DND-41 (cell line): ENCODE results near the gene ZMYM4.

Experiments
- ATAC-seq: fragments of 200-7000 bp; cut with Tn5 transposase; 3 replicates; pipeline ENCODE4 v1.9.1; 2021; ENCODE audit warnings: low read depth; ENCODE audit not compliant: insufficient read depth
- DNase-seq: peaks from one replicate; pipeline ENCODE4 v3.0.0-alpha.2; 2020
- H2AFZ ChIP-seq: 2 replicates; pipeline ENCODE4 v1.6.0; 2012; ENCODE audit warnings: low read depth, low read length
- H3K27ac ChIP-seq: 2 replicates; pipeline ENCODE4 v1.5.1; 2012; ENCODE audit warnings: low read length, inconsistent platforms
- H3K27me3 ChIP-seq: fragments of 200-600 bp; sonication (generic); 2 replicates; pipeline ENCODE4 v1.6.0; 2012; ENCODE audit warnings: low read length, mild to moderate bottlenecking, inconsistent platforms; ENCODE audit not compliant: insufficient read depth, poor library complexity
- H3K36me3 ChIP-seq: 2 replicates; pipeline ENCODE4 v1.5.1; 2012; ENCODE audit warnings: low read length, inconsistent platforms; ENCODE audit not compliant: insufficient read depth
- H3K4me1 ChIP-seq: 2 replicates; pipeline ENCODE4 v1.5.1; 2012; ENCODE audit warnings: mild to moderate bottlenecking, low read length; ENCODE audit not compliant: insufficient read depth
- H3K4me2 ChIP-seq: 2 replicates; pipeline ENCODE4 v1.6.0; 2012; ENCODE audit warnings: mild to moderate bottlenecking, moderate library complexity, low read length, inconsistent platforms; ENCODE audit not compliant: insufficient read depth
- H3K4me3 ChIP-seq, 2 experiments: fragments of 200-600 bp in 1 of 2; shearing (Covaris generic) in 1 of 2; 2 replicates each; pipeline ENCODE4 v1.5.1; 2012 to 2016; ENCODE audit warnings: inconsistent platforms in 2 of 2, low read length in 2 of 2, mild to moderate bottlenecking in 2 of 2, low read depth in 1 of 2, moderate library complexity in 1 of 2
- H3K79me2 ChIP-seq: 2 replicates; pipeline ENCODE4 v1.6.0; 2012; ENCODE audit warnings: low read length, inconsistent platforms; ENCODE audit not compliant: insufficient read depth
- H3K9ac ChIP-seq: 2 replicates; pipeline ENCODE4 v1.6.0; 2012; ENCODE audit warnings: low read depth, mild to moderate bottlenecking, inconsistent platforms, low read length, moderate library complexity
- H3K9me3 ChIP-seq: 2 replicates; pipeline ENCODE4 v1.5.1; 2012; ENCODE audit warnings: low read length, moderate library complexity, mild to moderate bottlenecking, inconsistent platforms; ENCODE audit not compliant: insufficient read depth, severe bottlenecking
- H4K20me1 ChIP-seq: 2 replicates; pipeline ENCODE4 v1.6.0; 2012; ENCODE audit warnings: low read length; ENCODE audit not compliant: insufficient read depth
- EZH2 ChIP-seq: IDR thresholded peaks from 3 replicates; pipeline ENCODE4 v1.6.1; 2012; ENCODE audit warnings: borderline replicate concordance, low read depth, mild to moderate bottlenecking, moderate library complexity, low read length, inconsistent platforms; ENCODE audit not compliant: severe bottlenecking
- TF ChIP-seq, protein P1 (sequence below): IDR thresholded peaks from 2 replicates; pipeline ENCODE4 v1.5.1; 2012; ENCODE audit warnings: borderline replicate concordance, low read length, moderate library complexity, mild to moderate bottlenecking; ENCODE audit not compliant: poor library complexity, severe bottlenecking; ENCODE audit errors: extremely low read depth

ZMYM4 gene

DNA sequence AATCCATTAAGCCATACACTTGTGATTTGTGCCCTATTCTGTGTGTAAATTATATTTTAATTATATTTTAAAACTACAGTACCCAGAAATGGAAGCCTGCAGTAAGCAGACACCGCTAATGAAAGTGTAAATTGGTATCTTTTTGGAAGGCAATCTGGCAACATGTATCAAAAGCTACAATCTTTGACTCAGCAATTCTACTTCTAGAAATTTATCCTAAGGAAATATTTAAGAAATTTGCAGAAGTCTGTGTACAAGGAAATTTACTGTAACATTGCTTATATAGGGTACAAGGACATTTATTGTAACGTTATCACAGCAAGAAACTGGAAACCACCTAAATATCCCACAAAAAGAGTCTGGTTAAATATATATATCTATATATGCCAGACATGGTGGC, 14.6 kb upstream of the ZMYM4 start:
- DNase-seq (no peak), ATAC-seq (no peak)
- Histone ChIP-seq H3K9ac (no peak overlapping the region), H3K36me3 (no peaks in the 10 kb centered on the region), H3K27me3 (no peaks in the 10 kb centered on the region), H3K4me1 (no peaks in the 10 kb centered on the region), H3K9me3 (no peaks in the 10 kb centered on the region), H2AFZ (no peak overlapping the region), H3K79me2 (no peaks in the 10 kb centered on the region), H3K4me2 (no peak overlapping the region), H4K20me1 (no peaks in the 10 kb centered on the region), H3K4me3 (no peak overlapping the region), H3K27ac (no peak overlapping the region)
- TF ChIP-seq, protein P1, sequence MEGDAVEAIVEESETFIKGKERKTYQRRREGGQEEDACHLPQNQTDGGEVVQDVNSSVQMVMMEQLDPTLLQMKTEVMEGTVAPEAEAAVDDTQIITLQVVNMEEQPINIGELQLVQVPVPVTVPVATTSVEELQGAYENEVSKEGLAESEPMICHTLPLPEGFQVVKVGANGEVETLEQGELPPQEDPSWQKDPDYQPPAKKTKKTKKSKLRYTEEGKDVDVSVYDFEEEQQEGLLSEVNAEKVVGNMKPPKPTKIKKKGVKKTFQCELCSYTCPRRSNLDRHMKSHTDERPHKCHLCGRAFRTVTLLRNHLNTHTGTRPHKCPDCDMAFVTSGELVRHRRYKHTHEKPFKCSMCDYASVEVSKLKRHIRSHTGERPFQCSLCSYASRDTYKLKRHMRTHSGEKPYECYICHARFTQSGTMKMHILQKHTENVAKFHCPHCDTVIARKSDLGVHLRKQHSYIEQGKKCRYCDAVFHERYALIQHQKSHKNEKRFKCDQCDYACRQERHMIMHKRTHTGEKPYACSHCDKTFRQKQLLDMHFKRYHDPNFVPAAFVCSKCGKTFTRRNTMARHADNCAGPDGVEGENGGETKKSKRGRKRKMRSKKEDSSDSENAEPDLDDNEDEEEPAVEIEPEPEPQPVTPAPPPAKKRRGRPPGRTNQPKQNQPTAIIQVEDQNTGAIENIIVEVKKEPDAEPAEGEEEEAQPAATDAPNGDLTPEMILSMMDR, result no peak
- no peak for TF ChIP-seq EZH2

DNA sequence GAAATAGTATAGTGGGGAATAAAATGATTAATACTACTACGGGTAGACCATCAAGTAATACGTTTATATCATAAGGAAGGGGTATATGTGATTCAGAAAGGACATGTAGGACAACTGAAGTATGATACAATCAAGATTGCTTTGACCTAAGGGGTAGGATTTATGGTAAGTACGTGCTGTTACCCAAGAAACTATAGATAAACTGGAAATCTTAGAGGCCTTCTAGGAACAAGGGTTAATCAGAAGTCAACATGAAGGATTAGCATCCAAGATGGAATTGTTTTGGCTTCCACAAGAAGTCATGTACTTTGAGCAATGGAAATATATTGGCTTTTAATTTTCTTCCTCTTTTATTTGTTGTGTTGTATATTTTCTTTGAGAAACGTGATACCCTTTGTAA, 13.2 kb upstream of the ZMYM4 start:
- Histone ChIP-seq H3K9ac (no peak overlapping the region), H2AFZ (no peak overlapping the region), H3K79me2 (no peaks in the 10 kb centered on the region), H3K4me2 (no peak overlapping the region), H3K36me3 (no peaks in the 10 kb centered on the region), H3K4me1 (no peaks in the 10 kb centered on the region), H4K20me1 (no peaks in the 10 kb centered on the region), H3K27ac (no peak overlapping the region), H3K4me3 (no peak overlapping the region), H3K27me3 (no peaks in the 10 kb centered on the region), H3K9me3 (no peaks in the 10 kb centered on the region)
- DNase-seq (no peak), ATAC-seq (no peak)
- no peak for TF ChIP-seq EZH2
- TF ChIP-seq, protein P1, result no peak

DNA sequence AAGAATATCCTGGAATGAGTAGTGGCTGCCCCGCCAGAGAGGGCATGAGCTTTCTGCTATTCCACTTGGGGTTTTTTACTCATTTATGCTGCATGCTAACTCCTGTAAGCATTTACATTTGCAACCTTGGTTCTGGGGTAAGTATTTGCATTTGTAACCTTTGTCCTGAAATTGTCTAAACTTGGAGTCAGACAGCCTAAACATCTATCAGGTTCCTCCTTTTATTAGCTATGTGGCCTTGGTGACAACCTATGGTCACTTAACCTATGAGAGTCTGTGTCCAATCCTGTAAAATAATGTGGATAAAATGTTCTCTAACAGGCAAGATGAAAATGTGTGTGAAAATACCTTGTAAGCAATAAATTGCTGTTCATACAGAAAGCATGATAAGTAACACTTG, 8.9 kb upstream of the ZMYM4 start:
- ATAC-seq (no peak), DNase-seq (no peak)
- TF ChIP-seq, protein P1, result no peak
- TF ChIP-seq EZH2, result no peak
- no peaks in the 10 kb centered on the region for H4K20me1 ChIP-seq
- H2AFZ ChIP-seq, result no peak overlapping the region
- H3K4me1 ChIP-seq, result no peaks in the 10 kb centered on the region
- H3K27me3 ChIP-seq, result no peaks in the 10 kb centered on the region
- no peaks in the 10 kb centered on the region for H3K9me3 ChIP-seq
- H3K4me2 ChIP-seq, result no peak overlapping the region
- H3K4me3 ChIP-seq, result no peak overlapping the region
- H3K9ac ChIP-seq, result no peak overlapping the region
- no peaks in the 10 kb centered on the region for H3K36me3 ChIP-seq
- H3K79me2 ChIP-seq, result no peaks in the 10 kb centered on the region
- H3K27ac ChIP-seq, result no peak overlapping the region

DNA sequence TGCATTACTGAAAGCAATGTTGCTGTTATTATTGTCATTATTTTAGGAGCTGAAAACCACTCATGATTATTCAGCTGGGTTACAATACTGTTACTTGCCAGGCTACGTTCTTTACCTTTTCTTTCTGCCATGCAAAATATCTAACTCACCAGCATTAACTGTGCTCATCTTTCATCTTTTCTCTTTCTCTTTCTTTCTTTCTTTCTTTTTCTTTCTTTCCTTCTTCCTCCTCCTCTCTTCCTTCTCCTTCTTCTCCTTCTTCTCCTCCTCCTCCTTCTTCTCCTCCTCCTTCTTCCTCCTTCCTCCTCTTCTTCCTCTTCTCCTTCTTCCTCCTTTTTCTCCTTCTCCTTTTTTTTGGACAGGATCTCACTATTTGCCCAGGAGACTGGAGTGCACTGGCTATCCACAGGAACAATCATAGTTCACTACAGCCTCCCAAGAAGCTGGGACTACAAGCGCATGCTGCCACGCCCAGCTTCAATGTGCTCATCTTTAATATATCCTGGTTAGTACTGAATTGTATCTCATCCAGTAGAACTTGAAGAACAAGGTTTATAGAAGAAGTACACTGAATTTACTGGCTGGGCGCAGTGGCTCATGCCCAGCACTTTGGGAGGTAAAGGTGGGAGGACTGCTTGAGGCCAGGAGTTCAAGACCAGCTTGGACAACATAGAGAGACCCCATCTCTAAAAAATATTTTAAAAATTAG, 6.9 kb upstream of the ZMYM4 start:
- Histone ChIP-seq H3K79me2 (no peaks in the 10 kb centered on the region), H3K9me3 (no peaks in the 10 kb centered on the region), H3K4me1 (no peaks in the 10 kb centered on the region), H3K4me3 (no peak overlapping the region), H2AFZ (no peak overlapping the region), H3K27ac (no peak overlapping the region), H3K27me3 (no peaks in the 10 kb centered on the region), H3K36me3 (no peaks in the 10 kb centered on the region), H3K9ac (no peak overlapping the region), H4K20me1 (no peaks in the 10 kb centered on the region), H3K4me2 (no peak overlapping the region)
- no peak for ATAC-seq
- no peak for DNase-seq
- no peak for TF ChIP-seq EZH2
- TF ChIP-seq, protein P1, result no peak
